Erythroblast (primary cell): Measurements from ENCODE around the gene PHYHD1.
"Not testable (repeated sequence)": the region's sequence is repeated elsewhere in the genome, so short reads cannot be mapped to it uniquely, and the experiment has no call there.

Experiments used
- DNase-seq, 2 experiments: peaks; one replicate each; lab custom pipeline; 2025; lab: John Stamatoyannopoulos, UW
- GATA1 ChIP-seq: IDR thresholded peaks from 2 replicates; pipeline ENCODE4 v1.6.1; 2011; ENCODE audit warnings: low read depth, mild to moderate bottlenecking, control low read depth, low read length, moderate library complexity
- POLR2A ChIP-seq: IDR thresholded peaks from 2 replicates; pipeline ENCODE4 v1.6.1; 2011; ENCODE audit warnings: mild to moderate bottlenecking, low read length

The PHYHD1 gene

DNA sequence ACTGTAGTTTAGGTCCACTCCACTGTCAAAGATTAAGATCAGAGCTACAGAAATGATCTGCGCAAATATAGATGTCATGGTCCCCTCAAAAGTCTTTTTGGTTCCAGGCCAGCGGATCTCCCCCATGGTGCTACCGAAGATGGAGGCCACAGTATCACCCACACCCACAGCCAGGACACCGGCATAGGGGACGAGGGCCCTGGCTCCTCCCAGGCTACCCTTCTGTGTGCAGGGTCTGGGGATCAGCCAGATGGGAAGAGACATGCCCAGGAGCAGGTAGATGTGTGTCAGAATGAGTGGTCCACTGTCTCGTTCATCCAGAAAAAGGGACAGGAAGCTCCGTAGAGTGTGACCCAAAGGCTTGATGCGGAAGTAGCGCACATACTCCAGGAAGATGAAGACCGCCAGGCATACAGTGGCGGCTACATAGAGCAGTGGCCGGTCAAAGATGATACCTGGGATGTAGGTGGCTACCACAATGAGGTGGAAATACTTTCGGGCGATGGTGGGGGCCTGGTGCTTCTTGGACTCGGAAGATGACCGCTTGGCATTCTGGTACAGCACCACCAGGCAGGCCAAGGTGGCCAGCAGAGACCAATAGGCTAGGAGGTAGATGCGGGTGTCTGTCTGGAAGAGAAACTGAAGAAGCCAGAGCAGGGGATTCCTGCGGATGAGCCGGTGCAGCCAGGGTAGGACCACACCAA, 25.2 kb downstream of the PHYHD1 start:
- TF ChIP-seq GATA1, result no peak
- no peak for TF ChIP-seq POLR2A
- no peak for DNase-seq

DNA sequence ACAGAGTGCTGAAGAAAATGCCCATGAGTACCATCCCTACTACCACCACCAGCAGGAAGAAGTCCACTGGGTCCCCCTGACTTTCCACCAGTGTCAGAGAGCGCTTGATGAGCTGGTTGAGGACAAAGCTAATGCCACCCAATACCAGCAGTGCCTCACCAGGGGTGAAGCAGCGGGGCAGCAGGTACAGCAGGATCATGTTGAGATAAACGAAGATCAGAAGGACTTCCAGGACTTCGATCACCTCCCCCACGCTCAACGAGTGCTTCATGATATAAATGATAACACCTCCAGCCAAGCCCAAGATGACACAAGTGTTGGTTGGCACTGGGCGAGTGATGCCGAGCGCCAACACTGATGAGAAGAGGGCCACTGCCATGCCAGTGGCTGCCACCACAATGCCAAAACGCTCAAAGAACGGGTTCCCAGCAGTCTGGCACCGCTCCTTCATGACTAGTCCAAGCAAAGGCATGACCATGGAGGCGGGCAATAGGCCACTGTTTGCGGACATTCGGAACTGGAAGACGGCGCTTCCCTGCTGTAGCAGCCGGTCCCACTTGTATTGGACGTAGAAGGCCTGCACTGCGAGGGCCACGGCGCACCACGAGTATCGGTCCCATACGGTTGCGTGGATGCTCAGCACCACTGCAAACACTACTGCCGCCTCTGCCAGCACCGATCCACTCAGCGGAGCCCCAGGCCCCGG, 25.9 kb downstream of the PHYHD1 start:
- peak in 1 of 2 experiments; percentile 73 for DNase-seq
- TF ChIP-seq GATA1 (no peak), POLR2A (no peak)

DNA sequence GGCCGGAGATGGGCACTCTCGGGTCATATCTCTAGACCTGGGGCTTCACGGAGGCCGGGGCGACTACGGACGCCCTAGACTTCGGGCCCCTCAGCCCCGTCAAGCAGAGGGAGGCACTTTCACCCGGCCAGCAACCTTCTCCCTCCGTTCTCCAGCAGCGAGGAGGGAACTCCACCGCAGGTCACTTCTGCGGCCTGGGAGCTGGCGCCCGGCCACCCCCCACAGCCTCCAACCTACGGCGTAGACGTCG, 26.4 kb downstream of the PHYHD1 start:
- no peak for TF ChIP-seq GATA1
- no peak for TF ChIP-seq POLR2A
- DNase-seq, result no peak

DNA sequence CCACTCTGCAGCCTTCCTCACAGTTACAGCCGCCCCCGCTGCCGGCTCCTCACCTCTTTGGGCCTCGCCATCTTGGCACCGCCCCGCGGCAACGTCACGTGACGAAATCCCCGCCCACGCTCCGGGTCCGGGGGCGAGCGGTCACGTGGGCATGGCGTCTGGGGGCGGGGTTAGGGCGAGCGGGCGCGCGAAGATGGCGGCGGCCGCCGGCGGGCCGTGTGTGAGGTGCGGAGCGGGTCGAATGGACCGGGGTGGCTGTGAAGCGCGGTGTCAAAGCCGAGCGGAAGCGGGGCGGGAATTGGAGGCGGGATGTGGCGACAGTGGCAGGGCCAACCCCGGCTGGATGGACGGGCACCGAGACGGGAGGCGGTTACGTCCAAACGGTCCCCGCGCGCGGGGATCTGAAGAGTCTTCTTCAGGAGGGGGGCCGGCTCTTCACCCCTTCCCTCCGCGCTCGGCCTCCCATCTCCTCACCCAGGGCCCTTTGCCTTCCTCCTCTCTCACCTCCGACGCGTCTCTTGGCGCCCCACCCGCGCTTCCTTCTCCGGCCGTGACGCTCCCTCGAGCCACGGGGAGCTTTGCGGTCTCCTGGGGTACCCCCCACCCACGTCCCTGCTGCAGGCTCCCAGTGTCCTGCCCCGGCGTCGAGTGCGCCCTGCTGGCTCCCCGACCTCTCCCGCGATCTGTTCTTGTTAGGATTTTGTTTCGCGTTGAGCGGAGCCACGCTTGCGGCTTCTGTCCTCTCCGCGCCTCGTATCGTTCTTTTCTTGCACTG, 26.9 kb downstream of the PHYHD1 start, which contains the start of the genes DOLK and NUP188:
Gene DOLK, minus strand, starts transcription at position 77 of the 775 bp plus-strand sequence. CDS start 300 bp downstream, outside the sequence.
Gene NUP188, plus strand, starts transcription at position 173 of the 775 bp plus-strand sequence. Its CDS starts 21 bp downstream, at position 194.
- no peak for TF ChIP-seq GATA1
- TF ChIP-seq POLR2A, result peak; percentile 88
- DNase-seq, result peak; percentile 95 to 98

DNA sequence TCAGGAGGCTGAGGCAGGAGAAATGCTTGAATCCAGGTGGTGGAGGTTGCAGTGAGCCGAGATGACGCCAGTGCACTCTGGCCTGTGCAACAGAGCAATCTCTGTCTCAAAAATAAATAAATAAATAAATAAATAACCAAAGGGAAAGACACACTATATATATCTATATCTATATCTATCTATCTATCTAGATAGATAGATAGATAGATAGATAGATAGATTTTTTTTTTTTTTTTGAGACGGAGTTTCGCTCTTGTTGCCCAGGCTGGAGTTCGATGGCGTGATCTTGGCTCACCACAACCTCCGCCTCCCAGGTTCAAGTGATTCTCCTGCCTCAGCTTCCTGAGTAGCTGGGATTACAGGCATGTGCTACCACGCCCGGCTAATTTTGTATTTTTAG, 40.6 kb downstream of the PHYHD1 start:
- not testable (repeated sequence) for DNase-seq

DNA sequence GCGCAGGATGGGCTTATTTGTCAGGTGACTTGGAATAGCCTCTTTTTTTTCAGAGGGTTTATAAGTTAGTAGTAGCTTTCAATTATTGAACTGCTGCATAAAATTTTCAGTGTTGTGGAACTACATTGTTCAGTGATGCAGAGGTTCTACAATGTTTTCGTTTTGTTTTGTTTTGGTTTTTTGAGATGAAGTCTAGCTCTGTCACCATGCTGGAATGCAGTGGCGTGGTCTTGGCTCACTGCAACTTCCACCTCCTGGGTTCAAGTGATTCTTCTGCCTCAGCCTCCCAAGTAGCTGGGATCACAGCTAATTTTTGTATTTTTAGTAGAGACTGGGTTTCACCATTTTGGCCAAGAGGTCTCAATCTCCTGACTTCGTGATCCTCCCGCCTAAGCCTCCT, 48.7 kb downstream of the PHYHD1 start:
- DNase-seq, result no peak
- TF ChIP-seq POLR2A (no peak), GATA1 (no peak)

DNA sequence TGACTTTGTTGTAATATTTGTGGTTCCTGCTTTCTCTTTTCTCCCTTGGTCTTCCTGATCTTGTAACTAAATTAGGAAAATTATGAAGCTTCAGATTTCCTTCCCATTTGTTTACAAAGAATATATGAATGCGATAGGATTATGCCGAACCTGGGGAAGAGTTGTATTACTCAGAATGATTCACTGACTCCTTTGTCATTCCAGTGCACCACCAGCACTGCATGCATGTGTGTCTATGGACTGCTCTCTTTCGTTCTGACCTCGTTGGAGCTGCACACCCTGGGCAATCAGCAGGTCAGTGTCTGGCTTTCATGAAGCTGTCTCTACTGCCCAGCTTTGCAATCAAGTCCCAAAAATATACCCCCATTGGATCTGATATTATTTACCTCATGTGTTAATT, 52.2 kb downstream of the PHYHD1 start:
- DNase-seq, result no peak
- TF ChIP-seq POLR2A, result no peak
- TF ChIP-seq GATA1, result no peak

DNA sequence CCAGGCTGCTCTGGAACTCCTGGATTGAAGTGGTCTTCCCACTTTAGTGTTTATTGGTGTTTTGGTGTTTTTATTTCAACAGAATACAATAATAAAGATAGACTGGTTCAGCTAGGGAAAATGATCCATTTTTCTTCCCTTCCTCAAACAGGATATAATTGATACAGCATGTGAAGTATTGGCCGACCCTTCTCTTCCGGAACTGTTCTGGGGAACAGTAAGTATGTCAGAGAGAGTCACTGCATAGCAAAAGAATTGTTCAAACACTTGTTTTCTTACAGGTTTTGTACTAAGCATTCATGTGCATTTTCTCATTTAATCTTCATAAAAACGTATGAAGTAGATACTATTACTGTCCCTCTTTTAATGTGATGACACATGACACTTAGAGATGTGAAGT, 58.3 kb downstream of the PHYHD1 start:
- TF ChIP-seq GATA1 (no peak), POLR2A (no peak)
- no peak for DNase-seq

DNA sequence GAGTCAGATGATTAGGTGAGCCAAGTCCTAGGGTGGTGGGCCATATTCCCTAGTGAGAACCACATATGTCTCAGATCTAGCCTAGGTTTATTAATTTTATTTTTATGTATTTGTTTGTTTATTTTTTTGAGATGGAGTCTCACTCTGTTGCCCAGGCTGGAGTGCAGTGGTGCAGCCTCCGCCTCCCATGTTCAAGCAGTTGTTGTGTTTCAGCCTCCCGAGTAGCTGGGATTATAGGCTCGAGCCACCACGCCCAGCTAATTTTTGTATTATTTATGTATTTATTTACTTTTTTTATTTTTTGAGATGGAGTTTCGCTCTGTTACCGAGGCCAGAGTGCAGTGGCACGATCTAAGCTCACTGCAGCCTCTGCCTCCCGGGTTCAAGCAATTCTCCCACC, 62.8 kb downstream of the PHYHD1 start:
- no peak for DNase-seq
- TF ChIP-seq POLR2A (no peak), GATA1 (no peak)

DNA sequence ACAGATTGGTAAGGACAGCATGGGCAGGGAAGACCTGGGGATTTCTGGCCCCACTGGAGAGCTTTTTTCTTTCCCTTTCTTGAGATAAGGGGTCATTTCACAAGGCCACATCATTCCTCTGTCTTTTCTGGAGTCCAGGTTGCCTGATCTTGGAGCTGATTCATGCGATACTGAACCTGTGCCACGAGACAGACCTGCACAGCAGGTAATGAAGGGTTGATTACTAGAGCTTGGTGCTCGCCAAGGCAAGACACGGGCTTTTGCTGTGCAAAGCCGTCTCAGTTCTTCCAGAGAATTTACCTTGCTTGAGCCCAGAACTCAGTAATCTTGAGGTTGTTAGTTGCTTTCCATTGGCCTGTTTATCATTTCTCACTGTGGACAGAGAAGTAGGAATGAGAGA, 65.9 kb downstream of the PHYHD1 start:
- no peak for TF ChIP-seq POLR2A
- TF ChIP-seq GATA1, result no peak
- DNase-seq, result no peak

DNA sequence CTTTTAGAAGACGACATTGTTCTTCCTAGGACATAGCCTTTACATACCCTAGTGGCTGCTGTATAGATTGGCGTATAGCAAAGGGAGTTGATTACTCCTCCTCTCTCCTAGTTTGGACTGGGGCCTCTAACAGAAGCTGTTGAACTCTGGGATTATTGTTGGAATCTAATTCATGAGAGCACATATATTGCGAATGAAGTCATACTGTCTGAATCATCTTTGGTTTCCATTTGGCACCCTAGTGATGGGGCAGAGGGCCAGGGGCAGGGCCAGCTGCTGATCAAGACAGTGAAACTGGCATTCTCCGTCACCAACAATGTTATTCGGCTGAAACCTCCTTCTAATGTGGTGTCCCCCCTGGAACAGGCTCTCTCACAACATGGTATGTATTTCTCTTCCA, 67.0 kb downstream of the PHYHD1 start:
- no peak for TF ChIP-seq GATA1
- DNase-seq, result no peak
